Bladder microvascular endothelial cell (primary cell): ENCODE data around the gene OR10AG1. TPM values are rescaled to one million over a fixed set of nuclear protein-coding genes. Genes with fewer than 3 reads are reported as not detected.

Experiments used
- total RNA-seq: library from RNA; depleted of rRNA; stranded (reverse); fragments of >200 nt; gene quantifications from 2 replicates; pipeline ENCODE4 v1.2.3, GENCODE V29; 2014

OR10AG1 gene
- total RNA-seq = not detected in 2 replicates

GRCh38 chr11:55969845-55970244 lies at the start of gene OR10AG1:
TSS of gene OR10AG1 (minus strand) at chr11:55969945. CDS start at chr11:55969907, 38 bp downstream.

GRCh38 chr11:55994525-55994924 lies 24.8 kb upstream of the OR10AG1 start, which contains the start of gene OR5F1:
TSS of gene OR5F1 (minus strand) at chr11:55994625. CDS start at chr11:55994625, 0 bp downstream.

GRCh38 chr11:55936300-55936699 lies 33.4 kb downstream of the OR10AG1 start, which contains the start of gene OR5I1:
TSS of gene OR5I1 (minus strand) at chr11:55936400. CDS start at chr11:55936400, 0 bp downstream.

Other genes with a start within 250 kb of the OR10AG1 start
- not detected in 2 replicates for gene OR5D13, start 196.5 kb downstream of the OR10AG1 start, total RNA-seq
- not detected in 2 replicates for gene OR5D14, start 174.4 kb downstream of the OR10AG1 start, total RNA-seq
- gene OR5L1, start 158.6 kb downstream of the OR10AG1 start, total RNA-seq = not detected in 2 replicates
- gene OR5D18, start 150.3 kb downstream of the OR10AG1 start, total RNA-seq = not detected in 2 replicates
- not detected in 2 replicates for gene OR5L2, start 142.7 kb downstream of the OR10AG1 start, total RNA-seq
- gene OR5D16, start 131.2 kb downstream of the OR10AG1 start, total RNA-seq = not detected in 2 replicates
- not detected in 2 replicates for gene TRIM51, start 86.6 kb downstream of the OR10AG1 start, total RNA-seq
- not detected in 2 replicates for gene OR5W2, start 55.4 kb downstream of the OR10AG1 start, total RNA-seq
- not detected in 2 replicates for gene OR5I1, start 33.5 kb downstream of the OR10AG1 start, total RNA-seq
- gene OR5F1, start 24.7 kb upstream of the OR10AG1 start, total RNA-seq = not detected in 2 replicates
- gene OR5AS1, start 57.7 kb upstream of the OR10AG1 start, total RNA-seq = not detected in 2 replicates
- not detected in 2 replicates for gene OR8I2, start 123.4 kb upstream of the OR10AG1 start, total RNA-seq
- gene OR8H2, start 133.7 kb upstream of the OR10AG1 start, total RNA-seq = not detected in 2 replicates
- gene OR8H3, start 152.4 kb upstream of the OR10AG1 start, total RNA-seq = not detected in 2 replicates
- gene OR8J3, start 170.3 kb upstream of the OR10AG1 start, total RNA-seq = not detected in 2 replicates
- not detected in 2 replicates for gene OR8K5, start 190.4 kb upstream of the OR10AG1 start, total RNA-seq
- not detected in 2 replicates for gene OR5J2, start 206.7 kb upstream of the OR10AG1 start, total RNA-seq